Measurements from ENCODE around the gene ALDOC.

ALDOC gene

DNA sequence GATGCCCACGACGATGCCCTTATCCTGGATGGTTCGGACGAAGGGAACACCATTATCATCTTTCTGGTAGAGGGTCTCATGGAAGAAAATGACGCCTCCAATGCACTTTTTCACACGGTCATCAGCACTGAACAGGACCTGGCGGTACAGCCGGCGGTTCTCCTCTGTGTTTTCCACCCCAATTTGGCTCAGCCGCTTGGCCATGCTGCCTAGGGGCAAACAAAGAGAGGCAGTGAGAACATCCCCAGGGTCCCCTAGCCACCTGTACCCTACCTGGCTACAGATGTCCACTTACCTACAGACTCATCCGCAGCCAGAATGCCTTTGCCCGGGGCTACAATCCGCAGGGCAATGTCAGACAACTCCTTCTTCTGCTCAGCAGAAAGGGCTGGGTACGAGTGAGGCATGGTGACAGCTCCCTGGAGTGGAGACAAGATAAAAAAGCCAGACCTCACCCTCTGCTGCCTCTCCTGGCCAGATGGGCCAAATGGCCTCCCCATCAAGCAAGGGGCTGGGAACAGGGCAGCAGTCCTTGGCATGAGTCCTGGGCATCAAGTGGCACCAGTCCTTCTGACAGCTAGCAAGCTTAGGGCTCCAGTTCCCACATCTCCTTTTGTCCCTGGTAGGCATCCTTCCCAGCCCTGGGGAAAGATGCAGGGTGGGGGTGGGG is 1.4 kb downstream of the ALDOC start:
- POLR2A ChIA-PET (ENCODE audit: low non-redundant PET): no interaction called here
- TF ChIP-seq, protein P1, sequence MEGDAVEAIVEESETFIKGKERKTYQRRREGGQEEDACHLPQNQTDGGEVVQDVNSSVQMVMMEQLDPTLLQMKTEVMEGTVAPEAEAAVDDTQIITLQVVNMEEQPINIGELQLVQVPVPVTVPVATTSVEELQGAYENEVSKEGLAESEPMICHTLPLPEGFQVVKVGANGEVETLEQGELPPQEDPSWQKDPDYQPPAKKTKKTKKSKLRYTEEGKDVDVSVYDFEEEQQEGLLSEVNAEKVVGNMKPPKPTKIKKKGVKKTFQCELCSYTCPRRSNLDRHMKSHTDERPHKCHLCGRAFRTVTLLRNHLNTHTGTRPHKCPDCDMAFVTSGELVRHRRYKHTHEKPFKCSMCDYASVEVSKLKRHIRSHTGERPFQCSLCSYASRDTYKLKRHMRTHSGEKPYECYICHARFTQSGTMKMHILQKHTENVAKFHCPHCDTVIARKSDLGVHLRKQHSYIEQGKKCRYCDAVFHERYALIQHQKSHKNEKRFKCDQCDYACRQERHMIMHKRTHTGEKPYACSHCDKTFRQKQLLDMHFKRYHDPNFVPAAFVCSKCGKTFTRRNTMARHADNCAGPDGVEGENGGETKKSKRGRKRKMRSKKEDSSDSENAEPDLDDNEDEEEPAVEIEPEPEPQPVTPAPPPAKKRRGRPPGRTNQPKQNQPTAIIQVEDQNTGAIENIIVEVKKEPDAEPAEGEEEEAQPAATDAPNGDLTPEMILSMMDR (conservative IDR thresholded peaks at IDR 0.05; ENCODE audit: low read depth): no peak
- no peak overlapping the region for H3K27ac ChIP-seq
- CTCF ChIA-PET: interaction anchor here (0.6 to 0.7 kb wide), 2 partner anchors 8 to 46 kb away, joined by 4 read pairs; no protein-coding TSS in a partner anchor
- DNase-seq (ENCODE audit: low spot score): no peak

DNA sequence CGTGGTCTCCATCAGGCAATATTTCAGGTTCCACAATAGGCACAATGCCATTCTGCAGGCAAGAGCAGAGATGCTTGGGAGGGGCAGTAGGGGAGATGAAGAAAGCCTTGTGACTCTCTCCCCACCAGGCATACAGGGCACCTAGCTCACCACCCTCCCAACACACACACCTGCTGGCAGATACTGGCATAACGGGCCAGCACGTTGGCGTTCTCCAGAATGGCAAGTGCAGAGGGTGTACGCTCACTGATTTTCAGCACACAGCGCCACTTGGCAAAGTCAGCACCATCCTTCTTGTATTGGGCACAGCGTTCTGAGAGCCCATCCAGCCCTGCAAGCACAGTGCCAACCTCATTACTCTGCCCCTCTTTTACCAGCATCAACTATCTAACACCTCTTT is 2.2 kb downstream of the ALDOC start:
- no peak for DNase-seq (ENCODE audit: low spot score)
- CTCF ChIA-PET: no interaction called here
- no peak overlapping the region for H3K27ac ChIP-seq
- TF ChIP-seq, protein P1 (conservative IDR thresholded peaks at IDR 0.05; ENCODE audit: low read depth): no peak
- POLR2A ChIA-PET (ENCODE audit: low non-redundant PET): no interaction called here

DNA sequence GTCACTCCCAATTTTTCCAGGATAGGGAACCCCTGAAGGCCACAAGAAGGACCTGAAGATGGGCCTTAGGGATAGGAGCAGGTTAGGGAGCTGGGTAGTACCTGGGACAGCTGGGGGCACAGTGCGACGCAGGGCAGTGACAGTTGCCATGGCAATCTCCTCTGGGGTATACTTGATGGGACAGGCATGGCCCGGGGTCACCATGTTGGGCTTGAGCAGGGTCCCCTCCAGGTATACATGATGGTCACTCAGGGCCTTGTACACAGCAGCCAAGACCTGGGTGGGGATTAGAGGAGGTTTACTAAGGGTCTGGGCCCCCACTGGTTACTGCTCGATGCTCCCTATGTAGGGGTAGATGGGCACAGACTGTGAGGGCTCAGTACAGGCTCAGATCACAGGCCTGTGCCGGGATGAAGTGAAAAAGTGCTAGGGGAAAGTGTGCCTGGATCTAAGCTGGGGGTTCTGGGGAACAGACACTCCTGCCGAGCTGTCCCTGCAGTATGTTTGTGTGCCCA is 2.7 kb downstream of the ALDOC start:
- ChIA-PET POLR2A (ENCODE audit: low non-redundant PET) (no interaction called here), CTCF (no interaction called here)
- TF ChIP-seq, protein P1 (conservative IDR thresholded peaks at IDR 0.05; ENCODE audit: low read depth): no peak
- no peak overlapping the region for H3K27ac ChIP-seq
- DNase-seq (ENCODE audit: low spot score): no peak

- H3K27ac ChIP-seq: no peak overlapping the region
- DNase-seq (ENCODE audit: low spot score): no peak
- TF ChIP-seq, protein P1 (conservative IDR thresholded peaks at IDR 0.05; ENCODE audit: low read depth): no peak
- ChIA-PET POLR2A (ENCODE audit: low non-redundant PET) (no interaction called here), CTCF (no interaction called here)
These were observed 3.2 kb downstream of the ALDOC start for GRCh38 chr17:28573521-28573920.

DNA sequence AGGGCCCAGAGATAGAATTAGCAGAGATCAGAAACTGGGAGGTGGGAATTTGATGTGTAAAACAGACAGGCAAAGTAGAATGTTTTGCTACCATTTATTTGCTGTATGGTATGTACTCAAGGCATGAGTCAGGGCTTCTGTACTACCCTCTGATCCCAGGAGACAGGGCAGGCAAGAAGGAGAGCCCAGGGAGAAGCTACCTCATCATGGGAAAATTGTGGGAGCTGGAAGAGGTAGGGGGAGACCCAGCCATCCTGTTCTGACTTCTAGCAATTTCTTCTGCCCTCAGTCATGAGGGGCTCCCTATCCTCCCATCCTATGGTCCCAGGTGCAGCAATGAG is 3.7 kb downstream of the ALDOC start:
- no peak for DNase-seq (ENCODE audit: low spot score)
- POLR2A ChIA-PET (ENCODE audit: low non-redundant PET): no interaction called here
- CTCF ChIA-PET: no interaction called here
- no peak overlapping the region for H3K27ac ChIP-seq
- TF ChIP-seq, protein P1 (conservative IDR thresholded peaks at IDR 0.05; ENCODE audit: low read depth): no peak

DNA sequence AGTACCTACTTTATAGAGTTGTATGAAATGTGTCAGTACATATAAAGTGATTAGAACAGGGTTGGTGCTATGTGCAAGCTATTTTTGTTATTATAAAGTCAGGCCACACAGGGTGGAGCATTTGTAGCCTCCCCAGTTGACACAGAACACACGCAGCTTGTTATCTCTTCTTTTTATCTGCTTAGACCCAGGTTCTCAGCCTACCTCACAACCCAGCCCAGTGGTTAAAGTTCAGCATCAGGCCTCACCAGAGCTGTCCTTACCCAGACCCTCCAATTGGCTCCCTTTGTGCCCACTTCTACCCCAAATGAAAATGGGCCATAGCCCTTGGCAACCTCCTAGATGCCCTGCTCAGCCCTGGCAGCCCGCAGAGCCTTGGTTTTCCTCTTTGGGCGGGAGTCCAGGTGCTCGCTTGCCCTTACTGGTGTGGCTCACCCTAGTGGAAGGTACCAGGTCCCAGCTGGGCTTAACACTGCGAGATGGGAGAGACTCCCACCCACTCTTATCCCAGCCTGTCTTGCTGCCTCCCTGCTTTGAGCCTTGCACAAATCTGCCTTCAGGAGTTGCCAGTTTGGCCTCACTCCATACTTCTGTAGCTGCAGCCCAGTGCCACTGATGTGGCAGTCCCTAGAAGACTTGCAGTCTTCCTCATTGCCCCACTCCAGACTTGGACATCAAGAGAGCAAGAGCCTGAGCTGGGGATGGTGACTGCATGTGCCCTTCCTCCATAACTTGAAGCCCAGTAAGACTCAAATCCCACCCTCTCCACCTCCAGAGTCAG is 4.2 kb downstream of the ALDOC start:
- POLR2A ChIA-PET (ENCODE audit: low non-redundant PET): no interaction called here
- H3K27ac ChIP-seq: 0 out of 2 replicates have a peak overlapping the region, but pooled peaks have one; percentile 3
- CTCF ChIA-PET: no interaction called here
- TF ChIP-seq, protein P1 (conservative IDR thresholded peaks at IDR 0.05; ENCODE audit: low read depth): no peak
- no peak for DNase-seq (ENCODE audit: low spot score)

Measured in RWPE1 (cell line).